ENCODE measurements around the gene ZSCAN10. TPM values are rescaled to one million over a fixed set of nuclear protein-coding genes. Genes with fewer than 3 reads are reported as not detected.
"Not testable (repeated sequence)": the region's sequence is repeated elsewhere in the genome, so short reads cannot be mapped to it uniquely, and the experiment has no call there.

Gene ZSCAN10
- total RNA-seq, 4 donors from 2014 or later = 1.7 TPM; not detected in 3

DNA sequence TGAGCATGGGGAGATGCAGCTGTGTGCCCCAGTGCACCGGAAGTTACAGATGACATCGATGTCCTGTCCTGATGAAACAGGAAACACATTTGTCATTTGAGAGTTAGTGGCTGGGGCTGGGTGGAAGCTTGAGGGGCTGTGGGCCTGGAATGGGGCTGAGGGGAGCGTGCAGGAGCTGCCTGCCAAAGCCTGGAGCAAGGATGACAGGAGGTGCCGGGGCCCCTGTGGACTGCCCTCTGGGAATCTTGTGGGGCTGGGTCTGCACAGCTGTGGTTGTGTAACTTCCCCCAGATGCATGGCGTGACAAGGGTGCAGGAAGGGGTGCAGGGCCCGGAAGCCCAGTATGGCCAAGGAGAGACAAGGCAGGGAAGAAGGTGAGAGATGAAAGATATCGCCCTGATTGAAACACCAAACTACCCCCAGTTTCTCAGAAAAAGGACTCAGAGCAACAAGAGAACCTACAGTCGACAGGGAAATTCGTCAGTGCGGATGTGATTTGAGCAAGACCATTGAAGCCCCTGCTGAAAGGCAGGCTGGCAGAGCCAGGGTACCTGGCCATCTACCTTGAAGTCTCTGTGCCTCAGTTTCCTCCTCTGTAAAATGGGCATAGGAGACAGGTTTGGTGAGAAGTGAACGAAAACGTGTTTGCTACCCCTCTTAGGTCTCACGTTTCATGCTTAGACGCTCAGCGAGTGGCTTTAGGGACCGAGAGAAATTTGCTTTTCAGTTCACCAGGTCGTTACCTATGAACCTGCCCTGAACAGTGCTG, 43.9 kb downstream of the ZSCAN10 start:
- Histone ChIP-seq H3K27me3 (peaks cover 36% of the 10 kb centered on the region), H3K9me3 (no peaks in the 10 kb centered on the region), H3K4me3 (no peak overlapping the region), H3K4me1 (peaks cover 0 to 22% (median 11%) of the 10 kb centered on the region in 3 donors), H3K27ac (no peak overlapping the region), H3K36me3 (no peaks in the 10 kb centered on the region)
- TF ChIP-seq POLR2A (IDR thresholded peaks at IDR 0.05) (no peak), EP300 (IDR thresholded peaks at IDR 0.05) (no peak), POLR2AphosphoS5 (IDR thresholded peaks at IDR 0.05) (no peak)
- TF ChIP-seq, protein P1, sequence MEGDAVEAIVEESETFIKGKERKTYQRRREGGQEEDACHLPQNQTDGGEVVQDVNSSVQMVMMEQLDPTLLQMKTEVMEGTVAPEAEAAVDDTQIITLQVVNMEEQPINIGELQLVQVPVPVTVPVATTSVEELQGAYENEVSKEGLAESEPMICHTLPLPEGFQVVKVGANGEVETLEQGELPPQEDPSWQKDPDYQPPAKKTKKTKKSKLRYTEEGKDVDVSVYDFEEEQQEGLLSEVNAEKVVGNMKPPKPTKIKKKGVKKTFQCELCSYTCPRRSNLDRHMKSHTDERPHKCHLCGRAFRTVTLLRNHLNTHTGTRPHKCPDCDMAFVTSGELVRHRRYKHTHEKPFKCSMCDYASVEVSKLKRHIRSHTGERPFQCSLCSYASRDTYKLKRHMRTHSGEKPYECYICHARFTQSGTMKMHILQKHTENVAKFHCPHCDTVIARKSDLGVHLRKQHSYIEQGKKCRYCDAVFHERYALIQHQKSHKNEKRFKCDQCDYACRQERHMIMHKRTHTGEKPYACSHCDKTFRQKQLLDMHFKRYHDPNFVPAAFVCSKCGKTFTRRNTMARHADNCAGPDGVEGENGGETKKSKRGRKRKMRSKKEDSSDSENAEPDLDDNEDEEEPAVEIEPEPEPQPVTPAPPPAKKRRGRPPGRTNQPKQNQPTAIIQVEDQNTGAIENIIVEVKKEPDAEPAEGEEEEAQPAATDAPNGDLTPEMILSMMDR (IDR thresholded peaks at IDR 0.05) = no peak
- WGBS, 2 donors (ENCODE audit: low coverage in 1 of 2) = 75 to 82% methylated on average over 7 to 15 of the region's 17 CpGs
- ATAC-seq = no peak

DNA sequence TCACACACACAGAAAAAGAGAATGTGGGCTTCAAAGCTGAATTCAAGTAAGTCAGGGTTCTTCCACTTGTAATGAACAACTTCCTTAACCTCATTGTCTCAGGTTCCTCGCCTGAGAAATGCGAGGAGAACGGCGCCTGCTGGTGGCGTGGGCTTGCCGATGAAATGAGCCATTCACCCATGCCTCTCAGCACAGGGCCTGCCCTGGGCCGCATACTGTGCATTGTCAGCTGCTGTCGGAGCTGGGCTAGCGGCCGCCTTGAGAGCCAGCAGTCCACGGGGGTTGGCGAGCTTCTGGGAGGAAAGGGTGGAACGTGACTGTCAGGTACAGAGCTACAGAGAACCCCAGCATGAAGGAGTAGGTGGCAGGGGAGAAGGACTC, 45.8 kb downstream of the ZSCAN10 start:
- H3K36me3 ChIP-seq, H3K27ac ChIP-seq, H3K4me3 ChIP-seq, H3K9me3 ChIP-seq, H3K4me1 ChIP-seq, ATAC-seq: not testable (repeated sequence)
- peaks cover 46% of the 10 kb centered on the region for H3K27me3 ChIP-seq
- no CpG with 5 or more reads among the region's 13 CpGs for WGBS, 2 donors (ENCODE audit: low coverage in 1 of 2)

DNA sequence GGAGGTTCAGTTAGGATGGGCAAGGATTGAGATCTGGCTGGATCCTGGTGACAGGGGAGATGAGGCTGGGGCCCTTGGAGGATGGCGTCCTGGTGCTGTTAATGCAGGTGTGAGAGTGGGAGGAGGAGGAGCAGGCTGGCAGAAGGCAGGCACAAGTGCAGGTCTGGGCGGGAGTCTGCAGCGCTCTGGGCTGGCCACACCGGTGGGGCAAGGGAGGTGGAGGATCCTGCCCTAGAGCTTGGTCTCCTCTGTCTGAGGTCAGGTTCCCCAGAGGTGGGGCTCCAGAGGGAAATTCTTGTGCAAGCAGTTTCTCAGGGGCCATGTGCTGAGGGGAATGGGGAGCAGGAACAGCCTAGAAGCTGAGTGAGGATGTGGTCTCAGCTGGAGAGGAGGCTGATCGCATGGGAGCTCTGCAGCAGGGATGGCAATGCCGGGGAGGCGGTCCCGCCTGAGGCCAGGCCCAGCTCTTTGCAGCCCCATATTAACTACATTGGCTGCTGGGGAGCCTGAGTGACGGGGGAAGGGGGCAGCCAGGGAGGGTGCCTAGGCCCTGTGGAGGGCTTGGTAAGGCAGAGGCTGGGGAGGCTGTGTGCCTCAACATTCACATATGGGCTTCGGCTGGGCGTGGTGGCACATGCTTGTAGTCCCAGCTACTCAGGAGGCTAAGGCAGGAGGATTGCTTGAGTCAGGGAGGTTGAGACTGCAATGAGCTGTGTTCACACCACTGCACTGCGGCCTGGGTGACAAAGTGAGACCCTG, 46.3 kb downstream of the ZSCAN10 start:
- H3K4me1 ChIP-seq, ATAC-seq, H3K27ac ChIP-seq, H3K36me3 ChIP-seq, H3K4me3 ChIP-seq, H3K9me3 ChIP-seq: not testable (repeated sequence)
- WGBS, 2 donors (ENCODE audit: low coverage in 1 of 2) = 67% methylated on average over 3 of the region's 12 CpGs; no CpG with 5 or more reads in 1 of the 2 donors
- peaks cover 46% of the 10 kb centered on the region for H3K27me3 ChIP-seq

DNA sequence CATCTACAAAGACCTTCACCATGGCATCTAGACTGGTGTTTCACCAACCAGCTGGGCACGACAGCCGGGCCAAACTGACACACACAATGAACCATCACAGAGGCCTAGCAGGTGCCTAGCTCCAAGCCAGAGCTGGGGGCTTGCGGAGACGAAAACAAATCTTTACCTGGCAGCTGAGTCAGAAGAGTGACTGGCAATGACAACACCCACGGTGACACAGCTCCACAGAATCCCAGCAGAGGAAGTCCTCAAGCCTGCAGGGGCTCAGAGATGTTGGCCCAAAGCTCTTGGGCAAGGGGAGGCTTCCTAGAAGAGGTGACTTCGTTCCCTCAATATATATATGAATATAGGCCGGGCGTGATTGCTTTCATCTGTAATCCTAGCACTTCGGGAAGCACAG, 47.6 kb downstream of the ZSCAN10 start:
- no peak for ATAC-seq
- H3K27me3 ChIP-seq = peaks cover 58% of the 10 kb centered on the region
- no peaks in the 10 kb centered on the region for H3K9me3 ChIP-seq
- no peak overlapping the region for H3K4me3 ChIP-seq
- TF ChIP-seq POLR2AphosphoS5 (IDR thresholded peaks at IDR 0.05) = no peak
- TF ChIP-seq, protein P1 (IDR thresholded peaks at IDR 0.05) = no peak
- no peak for TF ChIP-seq POLR2A (IDR thresholded peaks at IDR 0.05)
- no peak for TF ChIP-seq EP300 (IDR thresholded peaks at IDR 0.05)
- H3K4me1 ChIP-seq = peaks cover 0 to 9% (median 6%) of the 10 kb centered on the region in 3 donors
- H3K36me3 ChIP-seq = no peaks in the 10 kb centered on the region
- 80 to 90% methylated on average over 1 to 9 of the region's 9 CpGs for WGBS, 2 donors (ENCODE audit: low coverage in 1 of 2)
- no peak overlapping the region for H3K27ac ChIP-seq

DNA sequence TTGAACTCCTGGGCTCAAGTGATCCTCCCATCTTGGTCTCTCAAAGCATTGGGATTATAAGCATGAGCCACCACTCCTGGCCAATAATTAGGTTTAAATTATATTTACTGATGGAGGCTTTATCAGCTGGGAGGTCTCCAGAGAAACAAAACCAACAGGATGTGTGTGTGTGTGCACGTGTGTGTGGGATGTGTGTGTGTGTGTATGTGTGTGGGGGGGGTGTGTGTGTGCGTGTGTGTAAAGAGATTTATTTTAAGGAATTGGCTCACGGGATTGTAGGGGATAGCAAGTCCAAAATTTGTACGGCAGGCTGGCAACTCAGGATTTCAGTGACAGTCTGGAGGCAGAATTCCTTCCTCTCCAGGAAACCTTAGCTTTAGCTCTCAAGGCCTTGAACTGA, 48.1 kb downstream of the ZSCAN10 start:
- Histone ChIP-seq H3K27me3 (peaks cover 63% of the 10 kb centered on the region), H3K36me3 (no peaks in the 10 kb centered on the region), H3K9me3 (no peaks in the 10 kb centered on the region), H3K4me3 (no peak overlapping the region), H3K4me1 (peaks cover 0 to 14% (median 10%) of the 10 kb centered on the region in 3 donors), H3K27ac (no peak overlapping the region)
- TF ChIP-seq, protein P1 (IDR thresholded peaks at IDR 0.05) = no peak
- TF ChIP-seq EP300 (IDR thresholded peaks at IDR 0.05) (no peak), POLR2AphosphoS5 (IDR thresholded peaks at IDR 0.05) (no peak), POLR2A (IDR thresholded peaks at IDR 0.05) (no peak)
- ATAC-seq = no peak
- 24 to 28% methylated on average over 4 of the region's 4 CpGs for WGBS, 2 donors (ENCODE audit: low coverage in 1 of 2)

DNA sequence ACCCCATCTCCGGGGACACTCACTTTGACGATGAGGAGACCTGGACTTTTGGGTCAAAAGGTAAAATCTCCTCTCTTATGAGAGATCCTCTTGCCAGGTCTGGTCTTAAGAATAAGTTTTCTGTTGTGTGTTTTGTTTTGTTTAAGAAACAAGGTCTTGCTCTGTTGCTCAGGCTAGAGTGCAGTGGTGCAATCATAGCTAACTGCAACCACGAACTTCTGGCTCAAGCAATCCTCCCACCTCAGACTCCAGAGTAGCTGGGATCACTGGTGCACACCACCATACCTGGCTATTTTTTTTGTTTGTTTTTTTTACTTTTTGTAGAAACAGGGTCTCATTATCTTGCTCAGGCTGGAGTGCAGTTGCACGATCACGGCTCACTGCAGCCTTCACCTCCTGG, 48.6 kb downstream of the ZSCAN10 start:
- H3K27ac ChIP-seq = no peak overlapping the region
- TF ChIP-seq, protein P1 (IDR thresholded peaks at IDR 0.05) = no peak
- no peak for TF ChIP-seq POLR2A (IDR thresholded peaks at IDR 0.05)
- TF ChIP-seq EP300 (IDR thresholded peaks at IDR 0.05) = no peak
- no peak for TF ChIP-seq POLR2AphosphoS5 (IDR thresholded peaks at IDR 0.05)
- no peaks in the 10 kb centered on the region for H3K36me3 ChIP-seq
- H3K4me3 ChIP-seq = no peak overlapping the region
- H3K4me1 ChIP-seq = peaks cover 0 to 20% (median 16%) of the 10 kb centered on the region in 3 donors
- H3K27me3 ChIP-seq = peaks cover 68% of the 10 kb centered on the region
- ATAC-seq = no peak
- WGBS, 2 donors (ENCODE audit: low coverage in 1 of 2) = 72 to 87% methylated on average over 4 to 5 of the region's 5 CpGs
- H3K9me3 ChIP-seq = no peaks in the 10 kb centered on the region

All from gastroesophageal sphincter (tissue), 4 donors.